WTC11 (cell line): ENCODE measurements around the gene HHIPL1. TPM values are rescaled to one million over a fixed set of nuclear protein-coding genes. Genes with fewer than 3 reads are reported as not detected.

ENCODE experiments used
- ATAC-seq: fragments of 200-7000 bp; cut with Tn5 transposase; 2 replicates; pipeline ENCODE4 v1.10.0; 2021; ENCODE audit warnings: mild to moderate bottlenecking, moderate library complexity
- CTCF ChIA-PET: fragments of 300-600 bp; sonication (Branson Sonifier 250); formaldehyde crosslinking; loops from one replicate; lab custom pipeline; 2021; ENCODE audit warnings: antibody characterized with exemption; lab: Charles Lee
- POLR2A ChIA-PET: fragments of 350-600 bp; sonication (Branson Sonifier 250); formaldehyde crosslinking; loops from one replicate; lab custom pipeline; 2021; ENCODE audit warnings: antibody characterized with exemption; lab: Charles Lee
- DNase-seq: peaks from one replicate; pipeline ENCODE4 v3.0.0; 2021; ENCODE audit warnings: low spot score
- H3K27ac Mint-ChIP-seq: 2 replicates; pipeline ENCODE4 v1.8.0; 2021; ENCODE audit warnings: mixed read lengths
- H3K27me3 Mint-ChIP-seq: 2 replicates; pipeline ENCODE4 v1.8.0; 2021; ENCODE audit warnings: low read depth, mild to moderate bottlenecking, moderate library complexity, mixed read lengths
- H3K36me3 Mint-ChIP-seq: 2 replicates; pipeline ENCODE4 v1.8.0; 2021; ENCODE audit warnings: mixed read lengths
- H3K4me1 Mint-ChIP-seq: 2 replicates; pipeline ENCODE4 v1.8.0; 2022; ENCODE audit warnings: mixed read lengths
- H3K4me3 Mint-ChIP-seq: 2 replicates; pipeline ENCODE4 v1.8.0; 2021; ENCODE audit warnings: mild to moderate bottlenecking, moderate library complexity, mixed read lengths
- H3K9me3 Mint-ChIP-seq: 2 replicates; pipeline ENCODE4 v1.8.0; 2021; ENCODE audit warnings: mixed read lengths
- ATF1 ChIP-seq: sonication (generic); formaldehyde crosslinking; IDR thresholded peaks from 2 replicates; pipeline ENCODE4 v1.8.1; 2023; ENCODE audit warnings: mild to moderate bottlenecking, moderate library complexity, missing genetic modification reagents
- CBFB ChIP-seq: sonication (generic); formaldehyde crosslinking; IDR thresholded peaks from 2 replicates; pipeline ENCODE4 v1.8.1; 2022; ENCODE audit warnings: mild to moderate bottlenecking, low read depth, missing genetic modification reagents
- FOXK1 ChIP-seq: sonication (generic); formaldehyde crosslinking; IDR thresholded peaks from 2 replicates; pipeline ENCODE4 v1.8.0; 2022; ENCODE audit warnings: mild to moderate bottlenecking, moderate library complexity, missing genetic modification reagents
- FOXP1 ChIP-seq: sonication (generic); formaldehyde crosslinking; IDR thresholded peaks from 2 replicates; pipeline ENCODE4 v1.8.0; 2022; ENCODE audit warnings: missing genetic modification reagents, mild to moderate bottlenecking, moderate library complexity, borderline replicate concordance
- GRHL2 ChIP-seq: fragments of 250-450 bp; sonication (Bioruptor Pico); IDR thresholded peaks from 2 replicates; pipeline ENCODE4 v1.8.0; 2022; ENCODE audit warnings: mild to moderate bottlenecking, moderate library complexity; ENCODE audit not compliant: insufficient replicate concordance, severe bottlenecking
- MYBL2 ChIP-seq: sonication (generic); formaldehyde crosslinking; IDR thresholded peaks from 2 replicates; pipeline ENCODE4 v1.8.1; 2023; ENCODE audit warnings: mild to moderate bottlenecking, moderate library complexity, missing genetic modification reagents
- NR2C2 ChIP-seq: sonication (generic); formaldehyde crosslinking; IDR thresholded peaks from 2 replicates; pipeline ENCODE4 v1.8.0; 2022; ENCODE audit warnings: mild to moderate bottlenecking, missing genetic modification reagents
- RORB ChIP-seq: fragments of 250-450 bp; sonication (Bioruptor Pico); IDR thresholded peaks from 2 replicates; pipeline ENCODE4 v1.9.0; 2021; ENCODE audit warnings: mild to moderate bottlenecking
- ZBTB21 ChIP-seq: sonication (generic); formaldehyde crosslinking; IDR thresholded peaks from 2 replicates; pipeline ENCODE4 v1.8.1; 2023; ENCODE audit warnings: mild to moderate bottlenecking, missing genetic modification reagents, borderline replicate concordance
- ZNF138 ChIP-seq: sonication (generic); formaldehyde crosslinking; conservative IDR thresholded peaks from 2 replicates; pipeline ENCODE4 v1.8.1; 2022; ENCODE audit warnings: mild to moderate bottlenecking, moderate library complexity, missing genetic modification reagents
- ZNF232 ChIP-seq: sonication (generic); formaldehyde crosslinking; IDR thresholded peaks from 2 replicates; pipeline ENCODE4 v1.8.0; 2022; ENCODE audit warnings: mild to moderate bottlenecking, missing genetic modification reagents
- ZNF263 ChIP-seq: sonication (generic); formaldehyde crosslinking; IDR thresholded peaks from 2 replicates; pipeline ENCODE4 v1.8.1; 2022; ENCODE audit warnings: low read depth, mild to moderate bottlenecking, moderate library complexity, missing genetic modification reagents
- ZNF671 ChIP-seq: fragments of 250-450 bp; sonication (Bioruptor Pico); IDR thresholded peaks from 2 replicates; pipeline ENCODE4 v1.8.0; 2021; ENCODE audit warnings: mild to moderate bottlenecking
- total RNA-seq: library from RNA; stranded (reverse); gene quantifications from 3 replicates; pipeline ENCODE4 v1.2.3, GENCODE V29; 2021
- TF ChIP-seq, protein P1 (sequence below): fragments of 250-450 bp; sonication (Bioruptor Pico); IDR thresholded peaks from 2 replicates; pipeline ENCODE4 v2.1.2; 2022; ENCODE audit warnings: mild to moderate bottlenecking, moderate library complexity
- TF ChIP-seq, protein P2 (sequence below): sonication (generic); formaldehyde crosslinking; conservative IDR thresholded peaks from 2 replicates; pipeline ENCODE4 v1.8.1; 2022; ENCODE audit warnings: mild to moderate bottlenecking, missing genetic modification reagents
- TF ChIP-seq, protein P3 (sequence below): fragments of 250-450 bp; sonication (Bioruptor Pico); IDR thresholded peaks from 2 replicates; pipeline ENCODE4 v1.9.0; 2021; ENCODE audit warnings: mild to moderate bottlenecking, borderline replicate concordance
- TF ChIP-seq, protein P4 (sequence below): sonication (generic); formaldehyde crosslinking; IDR thresholded peaks from 2 replicates; pipeline ENCODE4 v1.8.0; 2023; ENCODE audit warnings: missing genetic modification reagents
- TF ChIP-seq, protein P5 (sequence below): sonication (generic); formaldehyde crosslinking; IDR thresholded peaks from 2 replicates; pipeline ENCODE4 v1.8.0; 2022; ENCODE audit warnings: mild to moderate bottlenecking, missing genetic modification reagents
- TF ChIP-seq, protein P6 (sequence below): sonication (generic); formaldehyde crosslinking; IDR thresholded peaks from 2 replicates; pipeline ENCODE4 v1.8.1; 2022; ENCODE audit warnings: missing genetic modification reagents, borderline replicate concordance

The HHIPL1 gene
- total RNA-seq, 1 experiment from 2014 or later: 1.5 TPM

- Mint-ChIP-seq H3K36me3 (no peaks in the 10 kb centered on the region), H3K27me3 (peaks cover 23% of the 10 kb centered on the region), H3K27ac (no peak overlapping the region), H3K4me1 (peaks cover 4% of the 10 kb centered on the region), H3K4me3 (no peak overlapping the region), H3K9me3 (no peaks in the 10 kb centered on the region)
- ChIA-PET POLR2A (interaction anchor here (0.7 kb wide), 1 partner anchor 87 kb away, joined by 6 read pairs; no protein-coding TSS in a partner anchor), CTCF (interaction anchor here (0.6 to 1.4 kb wide), 4 partner anchors 9 to 127 kb away, joined by 3 to 5 read pairs (median 3); no protein-coding TSS in a partner anchor)
- ATAC-seq (no peak), DNase-seq (no peak)
- TF ChIP-seq, protein P1, sequence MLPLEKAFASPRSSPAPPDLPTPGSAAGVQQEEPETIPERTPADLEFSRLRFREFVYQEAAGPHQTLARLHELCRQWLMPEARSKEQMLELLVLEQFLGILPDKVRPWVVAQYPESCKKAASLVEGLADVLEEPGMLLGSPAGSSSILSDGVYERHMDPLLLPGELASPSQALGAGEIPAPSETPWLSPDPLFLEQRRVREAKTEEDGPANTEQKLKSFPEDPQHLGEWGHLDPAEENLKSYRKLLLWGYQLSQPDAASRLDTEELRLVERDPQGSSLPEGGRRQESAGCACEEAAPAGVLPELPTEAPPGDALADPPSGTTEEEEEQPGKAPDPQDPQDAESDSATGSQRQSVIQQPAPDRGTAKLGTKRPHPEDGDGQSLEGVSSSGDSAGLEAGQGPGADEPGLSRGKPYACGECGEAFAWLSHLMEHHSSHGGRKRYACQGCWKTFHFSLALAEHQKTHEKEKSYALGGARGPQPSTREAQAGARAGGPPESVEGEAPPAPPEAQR (CRISPR knock-in tag): no peak
- TF ChIP-seq GRHL2 (no peak), FOXP1 (no peak), NR2C2 (CRISPR knock-in tag) (no peak), ZNF263 (CRISPR knock-in tag) (no peak), RORB (CRISPR knock-in tag) (no peak), ZNF138 (CRISPR knock-in tag) (no peak), MYBL2 (CRISPR knock-in tag) (no peak), ZNF671 (CRISPR knock-in tag) (no peak), CBFB (CRISPR knock-in tag) (no peak), ATF1 (no peak), ZNF232 (CRISPR knock-in tag) (no peak), ZBTB21 (CRISPR knock-in tag) (no peak), FOXK1 (CRISPR knock-in tag) (no peak)
- TF ChIP-seq, protein P2, sequence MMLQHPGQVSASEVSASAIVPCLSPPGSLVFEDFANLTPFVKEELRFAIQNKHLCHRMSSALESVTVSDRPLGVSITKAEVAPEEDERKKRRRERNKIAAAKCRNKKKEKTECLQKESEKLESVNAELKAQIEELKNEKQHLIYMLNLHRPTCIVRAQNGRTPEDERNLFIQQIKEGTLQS (CRISPR knock-in tag): no peak
- TF ChIP-seq, protein P3, sequence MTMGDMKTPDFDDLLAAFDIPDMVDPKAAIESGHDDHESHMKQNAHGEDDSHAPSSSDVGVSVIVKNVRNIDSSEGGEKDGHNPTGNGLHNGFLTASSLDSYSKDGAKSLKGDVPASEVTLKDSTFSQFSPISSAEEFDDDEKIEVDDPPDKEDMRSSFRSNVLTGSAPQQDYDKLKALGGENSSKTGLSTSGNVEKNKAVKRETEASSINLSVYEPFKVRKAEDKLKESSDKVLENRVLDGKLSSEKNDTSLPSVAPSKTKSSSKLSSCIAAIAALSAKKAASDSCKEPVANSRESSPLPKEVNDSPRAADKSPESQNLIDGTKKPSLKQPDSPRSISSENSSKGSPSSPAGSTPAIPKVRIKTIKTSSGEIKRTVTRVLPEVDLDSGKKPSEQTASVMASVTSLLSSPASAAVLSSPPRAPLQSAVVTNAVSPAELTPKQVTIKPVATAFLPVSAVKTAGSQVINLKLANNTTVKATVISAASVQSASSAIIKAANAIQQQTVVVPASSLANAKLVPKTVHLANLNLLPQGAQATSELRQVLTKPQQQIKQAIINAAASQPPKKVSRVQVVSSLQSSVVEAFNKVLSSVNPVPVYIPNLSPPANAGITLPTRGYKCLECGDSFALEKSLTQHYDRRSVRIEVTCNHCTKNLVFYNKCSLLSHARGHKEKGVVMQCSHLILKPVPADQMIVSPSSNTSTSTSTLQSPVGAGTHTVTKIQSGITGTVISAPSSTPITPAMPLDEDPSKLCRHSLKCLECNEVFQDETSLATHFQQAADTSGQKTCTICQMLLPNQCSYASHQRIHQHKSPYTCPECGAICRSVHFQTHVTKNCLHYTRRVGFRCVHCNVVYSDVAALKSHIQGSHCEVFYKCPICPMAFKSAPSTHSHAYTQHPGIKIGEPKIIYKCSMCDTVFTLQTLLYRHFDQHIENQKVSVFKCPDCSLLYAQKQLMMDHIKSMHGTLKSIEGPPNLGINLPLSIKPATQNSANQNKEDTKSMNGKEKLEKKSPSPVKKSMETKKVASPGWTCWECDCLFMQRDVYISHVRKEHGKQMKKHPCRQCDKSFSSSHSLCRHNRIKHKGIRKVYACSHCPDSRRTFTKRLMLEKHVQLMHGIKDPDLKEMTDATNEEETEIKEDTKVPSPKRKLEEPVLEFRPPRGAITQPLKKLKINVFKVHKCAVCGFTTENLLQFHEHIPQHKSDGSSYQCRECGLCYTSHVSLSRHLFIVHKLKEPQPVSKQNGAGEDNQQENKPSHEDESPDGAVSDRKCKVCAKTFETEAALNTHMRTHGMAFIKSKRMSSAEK (CRISPR knock-in tag): no peak
- TF ChIP-seq, protein P4, sequence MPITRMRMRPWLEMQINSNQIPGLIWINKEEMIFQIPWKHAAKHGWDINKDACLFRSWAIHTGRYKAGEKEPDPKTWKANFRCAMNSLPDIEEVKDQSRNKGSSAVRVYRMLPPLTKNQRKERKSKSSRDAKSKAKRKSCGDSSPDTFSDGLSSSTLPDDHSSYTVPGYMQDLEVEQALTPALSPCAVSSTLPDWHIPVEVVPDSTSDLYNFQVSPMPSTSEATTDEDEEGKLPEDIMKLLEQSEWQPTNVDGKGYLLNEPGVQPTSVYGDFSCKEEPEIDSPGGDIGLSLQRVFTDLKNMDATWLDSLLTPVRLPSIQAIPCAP (CRISPR knock-in tag): no peak
- TF ChIP-seq, protein P5, sequence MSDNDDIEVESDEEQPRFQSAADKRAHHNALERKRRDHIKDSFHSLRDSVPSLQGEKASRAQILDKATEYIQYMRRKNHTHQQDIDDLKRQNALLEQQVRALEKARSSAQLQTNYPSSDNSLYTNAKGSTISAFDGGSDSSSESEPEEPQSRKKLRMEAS (CRISPR knock-in tag): no peak
- TF ChIP-seq, protein P6, sequence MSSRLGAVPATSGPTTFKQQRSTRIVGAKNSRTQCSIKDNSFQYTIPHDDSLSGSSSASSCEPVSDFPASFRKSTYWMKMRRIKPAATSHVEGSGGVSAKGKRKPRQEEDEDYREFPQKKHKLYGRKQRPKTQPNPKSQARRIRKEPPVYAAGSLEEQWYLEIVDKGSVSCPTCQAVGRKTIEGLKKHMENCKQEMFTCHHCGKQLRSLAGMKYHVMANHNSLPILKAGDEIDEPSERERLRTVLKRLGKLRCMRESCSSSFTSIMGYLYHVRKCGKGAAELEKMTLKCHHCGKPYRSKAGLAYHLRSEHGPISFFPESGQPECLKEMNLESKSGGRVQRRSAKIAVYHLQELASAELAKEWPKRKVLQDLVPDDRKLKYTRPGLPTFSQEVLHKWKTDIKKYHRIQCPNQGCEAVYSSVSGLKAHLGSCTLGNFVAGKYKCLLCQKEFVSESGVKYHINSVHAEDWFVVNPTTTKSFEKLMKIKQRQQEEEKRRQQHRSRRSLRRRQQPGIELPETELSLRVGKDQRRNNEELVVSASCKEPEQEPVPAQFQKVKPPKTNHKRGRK (CRISPR knock-in tag): no peak
Observed at GRCh38 chr14:99654235-99654985, 9.5 kb downstream of the HHIPL1 start.
